Islet of Langerhans (tissue), 1 donor: ENCODE results near the gene FAIM2.

Experiments used
- FAIRE-seq: peaks from one replicate; lab custom pipeline; 2011; peaks lifted over from hg19 to GRCh38; lab: Jason Lieb, UNC

Gene FAIM2

DNA sequence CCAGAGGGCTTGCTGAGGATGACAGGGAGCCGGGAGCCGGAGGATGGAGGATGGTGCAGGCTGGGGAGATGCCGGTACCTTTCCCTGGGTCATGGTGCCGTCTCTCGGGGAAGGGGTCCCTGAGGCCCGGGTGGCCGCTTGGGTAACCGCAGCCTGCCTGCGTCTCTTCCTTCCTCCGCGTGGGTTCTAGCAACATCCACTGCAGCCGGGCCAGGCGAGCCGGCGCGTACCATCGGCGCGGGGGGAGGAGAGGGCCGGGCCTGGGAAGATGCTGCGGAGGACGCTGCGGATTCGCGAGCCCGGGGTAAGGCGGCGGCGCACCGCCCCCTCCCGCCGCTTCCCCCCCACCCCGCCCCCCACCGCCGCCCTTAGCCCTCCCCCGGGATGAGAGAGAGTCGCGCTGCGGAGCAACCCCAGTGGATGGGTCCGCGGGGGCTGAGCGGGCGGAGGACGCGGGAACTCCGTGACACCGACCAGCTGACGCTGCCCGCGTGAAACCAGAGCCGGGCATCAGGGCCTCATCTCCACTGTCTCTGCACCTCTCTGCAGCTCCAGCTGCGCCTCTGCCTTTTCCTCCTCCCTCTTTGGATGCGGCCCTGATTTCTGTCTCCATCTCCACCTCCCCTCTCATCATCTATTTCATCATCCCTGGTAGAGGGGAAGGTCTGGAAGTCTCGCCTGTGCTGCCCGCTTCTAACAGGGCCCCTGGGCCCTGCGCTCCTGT lies at the start of gene FAIM2:
FAIM2 (minus strand) TSS at position 201 of the 724 bp plus-strand sequence; CDS start at position 93, 108 bp downstream.
- FAIRE-seq, result no peak

GRCh38 chr12:49953151-49953550 lies 49.5 kb upstream of the FAIM2 start:
- no peak for FAIRE-seq

DNA sequence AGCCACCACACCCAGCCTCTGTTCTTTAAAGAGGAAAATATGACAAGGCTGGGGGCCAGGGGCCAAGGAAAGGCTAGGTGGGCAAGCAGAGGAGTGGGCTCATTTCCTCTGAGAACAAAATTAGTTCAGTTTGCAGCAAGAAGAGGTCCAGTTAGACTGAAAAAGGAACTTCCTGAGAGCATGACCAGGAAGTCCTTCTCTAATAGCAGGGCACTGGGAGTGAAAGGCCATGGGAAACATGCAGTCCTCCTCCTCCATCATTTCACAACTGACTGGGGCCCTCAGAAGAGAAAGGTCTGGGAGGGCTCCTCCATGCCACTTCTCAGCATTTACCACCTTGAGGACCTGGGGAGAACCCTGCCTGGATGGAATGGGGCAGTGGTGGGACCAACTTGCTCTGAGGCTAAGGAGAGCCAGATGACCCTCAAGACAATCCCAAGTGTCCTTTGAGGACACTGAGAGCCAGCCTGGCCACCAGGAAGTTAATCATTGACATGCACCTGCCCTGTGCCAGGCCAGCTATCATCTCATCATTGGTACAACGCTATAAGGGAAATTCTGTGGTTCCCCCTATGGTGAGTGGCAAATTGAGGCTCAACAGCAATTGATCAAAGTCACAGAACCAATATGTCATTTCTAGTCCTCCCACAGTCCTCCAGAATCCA lies 48.8 kb upstream of the FAIM2 start:
- no peak for FAIRE-seq

DNA sequence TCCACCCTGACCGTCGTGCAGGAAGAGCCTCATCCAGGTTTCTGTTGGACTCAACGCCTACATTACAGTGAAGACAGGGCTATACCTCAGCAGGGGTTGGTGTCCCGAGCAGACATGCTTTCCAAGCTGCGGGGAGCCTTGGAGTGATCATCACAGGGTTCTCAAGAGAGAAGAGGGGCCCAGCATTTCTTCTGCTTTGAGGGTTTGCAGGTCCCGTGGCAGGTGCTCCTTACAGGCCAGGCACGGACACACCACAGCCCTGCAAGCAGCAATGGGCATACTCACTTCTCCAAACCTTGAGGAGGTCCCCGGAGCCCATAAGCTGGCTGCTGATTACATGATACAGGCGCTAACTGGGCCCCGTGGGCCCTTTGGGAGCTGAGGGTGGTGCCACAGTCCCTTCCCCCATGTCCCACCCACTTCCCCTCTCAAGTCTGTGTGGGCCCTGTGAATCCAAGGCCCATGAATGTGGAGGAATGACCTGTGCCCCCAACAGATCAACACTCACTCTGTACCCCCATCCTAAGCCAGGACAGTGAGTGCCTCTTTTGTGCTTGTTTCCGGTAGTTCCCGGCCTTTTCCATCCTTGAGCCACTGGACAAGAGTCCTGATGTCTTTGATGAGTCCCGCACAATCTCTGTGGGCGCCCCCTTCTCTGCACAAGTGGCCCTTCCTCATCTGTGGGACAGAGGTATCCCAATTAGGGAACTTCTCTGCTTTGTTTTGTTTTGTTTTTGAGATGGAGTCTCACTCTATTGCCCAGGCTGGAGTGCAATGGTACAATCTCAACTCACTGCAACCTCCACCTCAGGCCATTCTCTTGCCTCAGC lies 47.9 kb upstream of the FAIM2 start:
- FAIRE-seq, result no peak

DNA sequence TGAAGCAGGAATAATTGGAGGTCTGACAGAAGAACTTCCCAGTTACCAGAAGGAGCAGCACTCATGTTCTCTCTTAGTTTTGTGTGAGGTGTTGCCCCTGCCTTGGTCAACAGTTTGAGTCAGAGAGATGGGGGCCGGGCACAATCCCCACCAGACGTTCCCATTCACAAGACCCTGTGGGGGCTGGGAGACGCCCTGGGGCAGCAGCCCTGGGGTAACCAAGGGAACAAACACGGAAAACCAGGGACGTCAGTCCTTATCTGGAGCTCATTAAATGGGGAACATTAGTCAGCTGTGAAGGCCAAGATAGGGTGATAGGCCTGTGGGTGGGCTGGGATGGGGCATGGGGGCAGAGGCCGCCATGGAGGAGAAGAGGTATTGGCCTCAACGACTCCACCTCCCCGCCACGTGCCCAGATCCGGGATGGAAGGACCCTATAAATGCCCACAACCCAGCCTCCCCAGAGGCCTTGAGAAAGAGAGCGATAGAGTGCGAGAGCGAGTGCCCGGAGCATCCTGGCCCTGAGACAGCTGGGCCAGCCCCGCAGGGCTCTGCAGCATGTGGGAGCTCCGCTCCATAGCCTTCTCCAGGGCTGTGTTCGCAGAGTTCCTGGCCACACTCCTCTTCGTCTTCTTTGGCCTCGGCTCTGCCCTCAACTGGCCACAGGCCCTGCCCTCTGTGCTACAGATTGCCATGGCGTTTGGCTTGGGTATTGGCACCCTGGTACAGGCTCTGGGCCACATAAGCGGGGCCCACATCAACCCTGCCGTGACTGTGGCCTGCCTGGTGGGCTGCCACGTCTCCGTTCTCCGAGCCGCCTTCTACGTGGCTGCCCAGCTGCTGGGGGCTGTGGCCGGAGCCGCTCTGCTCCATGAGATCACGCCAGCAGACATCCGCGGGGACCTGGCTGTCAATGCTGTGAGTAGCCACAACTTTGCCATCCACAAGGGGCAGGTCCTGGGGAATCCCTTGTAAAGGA lies 46.9 kb upstream of the FAIM2 start, which contains the start of gene AQP2:
AQP2 (plus strand) TSS at position 465 of the 979 bp plus-strand sequence; CDS start at position 559, 94 bp downstream.
- no peak for FAIRE-seq

DNA sequence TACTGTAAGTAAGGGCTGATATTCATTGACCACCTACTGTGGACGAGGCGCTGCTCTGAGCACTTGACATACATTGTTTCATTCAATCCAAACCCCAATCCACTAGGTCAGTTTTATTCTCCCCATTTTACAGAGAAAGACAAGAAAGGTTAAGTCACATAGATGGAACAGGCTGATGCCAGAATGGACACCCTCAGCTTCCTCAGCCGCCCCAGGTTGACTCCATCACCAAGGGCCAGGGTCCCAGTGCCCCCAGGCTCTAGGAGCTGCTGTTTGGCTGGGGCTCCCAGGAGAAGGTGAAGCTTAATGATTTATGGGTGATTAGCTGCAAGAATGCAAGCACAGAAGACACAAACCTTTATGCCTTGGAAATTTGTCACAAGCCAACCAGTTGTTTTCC lies 46.2 kb upstream of the FAIM2 start:
- no peak for FAIRE-seq

- FAIRE-seq, result no peak
These were observed 45.5 kb upstream of the FAIM2 start for GRCh38 chr12:49948866-49949845.

GRCh38 chr12:49947593-49948226 lies 44.0 kb upstream of the FAIM2 start:
- no peak for FAIRE-seq

DNA sequence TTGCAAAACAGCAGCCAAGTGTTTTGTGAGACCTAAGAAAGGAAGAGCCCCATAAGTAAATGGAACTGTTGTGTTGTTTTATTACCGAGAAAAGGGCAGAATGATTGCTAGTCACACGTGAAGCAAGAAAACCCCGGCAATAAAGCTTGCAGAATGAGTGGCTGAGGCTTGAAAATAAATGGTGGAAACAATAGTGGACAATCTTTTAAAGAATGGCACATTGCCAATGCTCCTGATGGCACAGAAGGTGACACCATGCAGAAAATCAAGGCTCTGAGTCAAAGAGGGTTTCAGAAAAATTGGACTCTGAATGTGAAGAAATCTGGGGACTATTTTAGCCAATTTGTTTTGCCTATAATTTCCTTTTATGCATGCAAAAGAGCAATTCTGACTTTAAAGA lies 42.8 kb upstream of the FAIM2 start:
- no peak for FAIRE-seq

GRCh38 chr12:49946086-49946485 lies 42.4 kb upstream of the FAIM2 start:
- FAIRE-seq, result no peak

DNA sequence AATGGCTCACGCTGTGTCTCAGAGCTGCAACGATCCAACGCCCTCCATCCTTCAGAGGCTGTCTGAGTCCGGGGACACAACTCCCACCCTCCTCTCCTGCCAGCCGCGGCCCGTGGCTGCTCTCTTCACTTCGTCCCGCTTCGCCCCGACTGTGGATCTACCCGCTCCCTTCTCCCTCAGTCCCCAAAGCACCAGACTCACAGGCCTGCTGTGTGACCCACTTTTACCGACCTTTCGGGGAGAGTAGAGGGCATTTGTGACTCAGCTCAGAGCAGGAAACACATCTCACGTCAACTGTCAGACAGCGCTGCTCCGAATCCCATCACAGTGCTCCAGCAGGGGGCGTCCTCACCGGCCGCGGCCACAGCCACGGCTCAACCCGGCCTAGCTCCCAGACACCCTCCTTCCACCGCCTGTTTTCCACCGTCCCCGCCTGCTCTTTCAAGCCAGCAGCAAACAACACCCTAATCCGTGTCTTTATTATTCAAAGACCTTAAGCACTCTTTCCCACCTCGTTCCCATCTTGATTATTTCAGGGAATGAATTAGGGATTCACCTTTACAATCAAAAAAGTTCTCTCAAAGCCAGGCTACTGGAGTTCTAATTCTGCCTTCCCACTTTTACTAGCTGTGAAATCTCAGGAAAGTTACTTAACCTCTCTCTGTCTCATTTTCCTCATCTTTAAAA lies 41.8 kb upstream of the FAIM2 start:
- FAIRE-seq, result no peak

DNA sequence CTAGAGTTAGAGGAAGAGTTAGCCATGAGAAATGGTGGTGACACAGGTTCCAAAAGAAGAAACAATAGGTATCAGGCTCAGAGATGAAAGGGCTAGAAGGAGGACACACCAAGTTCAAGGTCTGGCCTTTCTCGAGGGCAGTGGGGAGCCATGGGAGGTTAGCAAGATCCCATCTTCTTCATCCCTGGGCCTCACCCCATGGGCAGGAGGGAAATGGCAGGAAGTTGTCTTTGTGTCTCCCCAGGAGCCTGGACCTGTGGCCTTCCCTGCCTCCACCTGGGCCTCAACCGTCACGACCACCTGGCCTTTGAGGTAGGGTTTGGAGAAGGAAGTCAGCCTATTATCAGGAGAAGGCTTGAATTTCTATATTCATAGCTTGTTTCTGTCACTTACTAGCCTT lies 41.0 kb upstream of the FAIM2 start:
- no peak for FAIRE-seq

GRCh38 chr12:49944046-49944445 lies 40.3 kb upstream of the FAIM2 start:
- no peak for FAIRE-seq

DNA sequence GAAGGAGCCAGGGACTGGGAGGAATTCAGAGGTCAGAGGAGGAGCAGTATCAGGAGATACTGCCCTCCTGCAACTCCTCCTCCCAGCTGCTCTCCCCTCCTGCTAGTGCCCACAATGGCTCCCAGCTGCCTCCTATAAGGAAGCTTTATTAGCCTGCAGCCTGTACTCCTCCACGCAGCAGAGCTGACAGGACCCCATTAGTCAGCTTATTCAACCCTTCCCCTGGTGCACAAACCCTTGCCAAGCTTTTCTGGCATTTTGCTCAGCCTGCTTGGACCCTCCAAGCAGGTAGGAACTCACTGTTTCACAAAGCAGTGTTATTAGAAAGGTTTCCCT lies 39.9 kb upstream of the FAIM2 start:
- no peak for FAIRE-seq

- no peak for FAIRE-seq
These were observed 39.4 kb upstream of the FAIM2 start for GRCh38 chr12:49942921-49943624.

- FAIRE-seq, result no peak
These were observed 38.8 kb upstream of the FAIM2 start for GRCh38 chr12:49942512-49942893.

DNA sequence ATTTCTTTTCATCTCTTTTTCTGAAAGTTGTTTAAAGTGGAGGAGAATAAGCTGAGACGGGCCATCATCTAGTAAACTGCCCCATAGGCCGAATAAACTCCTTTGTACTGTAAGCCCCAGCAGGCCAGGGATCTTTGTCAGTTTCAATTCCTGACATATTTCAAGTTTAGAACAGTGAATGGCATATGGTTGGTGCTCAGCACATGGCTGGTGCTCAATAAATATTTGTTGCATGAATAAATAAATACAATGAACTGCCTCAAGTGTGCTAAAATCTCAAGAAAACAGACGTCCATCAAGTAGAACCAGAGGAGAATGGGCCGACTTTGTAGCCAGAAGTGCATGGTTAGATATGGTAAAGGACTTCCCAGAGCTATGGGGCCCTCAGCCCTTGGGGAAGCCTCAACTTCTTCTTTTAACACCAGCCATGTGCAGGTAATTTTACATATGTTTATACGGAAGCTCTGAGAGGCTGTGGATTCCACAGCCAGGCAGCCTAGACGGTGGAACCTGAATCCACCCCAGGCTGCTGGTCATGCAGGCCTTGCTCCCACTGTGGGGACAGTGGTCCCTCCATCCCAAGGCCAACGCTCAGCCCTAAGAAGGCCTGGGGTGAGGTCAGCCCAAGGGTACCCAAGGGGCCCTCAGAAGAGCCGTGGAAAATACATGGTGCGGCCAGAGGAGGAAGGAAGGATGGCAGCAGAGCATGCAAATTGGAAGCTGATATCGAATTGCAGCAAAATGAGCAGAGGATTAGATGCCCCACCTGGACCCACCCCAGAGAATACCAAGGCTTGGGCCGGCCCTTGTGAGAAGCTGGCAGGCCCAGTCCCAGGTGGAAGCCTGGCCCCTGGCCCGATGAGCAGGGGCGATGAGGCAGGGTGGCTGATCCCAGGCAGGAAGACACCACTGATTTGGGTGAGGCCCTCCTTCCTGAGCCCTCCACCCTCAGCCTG lies 38.1 kb upstream of the FAIM2 start:
- no peak for FAIRE-seq

DNA sequence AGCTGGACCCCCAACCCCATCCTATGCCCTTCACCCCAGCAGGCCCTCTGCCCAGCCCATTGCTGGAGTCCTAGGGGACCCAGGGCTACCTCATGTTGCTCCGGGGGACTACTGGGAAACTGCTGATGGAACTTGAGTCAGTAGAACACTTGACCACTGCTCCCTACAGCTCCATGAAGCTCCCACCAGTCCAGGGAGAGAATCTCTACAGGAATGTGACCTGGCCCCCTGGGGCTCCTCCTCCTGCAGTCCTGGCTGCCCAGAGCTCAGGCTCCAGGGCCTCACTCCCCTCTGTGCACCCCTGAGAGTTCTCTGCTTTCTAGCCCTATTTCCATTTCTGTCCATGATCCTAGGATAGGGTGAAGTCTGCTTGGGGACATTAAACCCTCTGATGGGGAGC lies 36.0 kb upstream of the FAIM2 start:
- FAIRE-seq, result no peak
